Stomach smooth muscle (tissue), 2 donors: Measurements from ENCODE around the gene PITPNM3.

Source experiments
- H3K27ac ChIP-seq: one replicate; pipeline ENCODE4 v1.7.0; 2013; ENCODE audit warnings: mild to moderate bottlenecking, low read length, inconsistent platforms
- H3K27me3 ChIP-seq, 2 donors: one replicate each; pipeline ENCODE4 v1.7.0; 2013; ENCODE audit warnings: low read length in 2 of 2; ENCODE audit not compliant: insufficient read depth in 2 of 2, control insufficient read depth in 1 of 2
- H3K36me3 ChIP-seq, 2 donors: one replicate each; pipeline ENCODE4 v1.7.0; 2013; ENCODE audit warnings: low read length in 2 of 2; ENCODE audit not compliant: control insufficient read depth in 2 of 2, insufficient read depth in 2 of 2
- H3K4me1 ChIP-seq: one replicate; pipeline ENCODE4 v1.7.0; 2013; ENCODE audit warnings: low read length; ENCODE audit not compliant: control insufficient read depth, insufficient read depth
- H3K4me3 ChIP-seq, 2 donors: one replicate each; pipeline ENCODE4 v1.7.0; 2013; ENCODE audit warnings: low read length in 2 of 2
- H3K9ac ChIP-seq, 2 donors: one replicate each; pipeline ENCODE4 v1.7.0; 2013; ENCODE audit warnings: low read length in 2 of 2, mild to moderate bottlenecking in 1 of 2
- H3K9me3 ChIP-seq, 2 donors: one replicate each; pipeline ENCODE4 v1.7.0; 2013; ENCODE audit warnings: low read length in 2 of 2; ENCODE audit not compliant: control insufficient read depth in 2 of 2
- donor health status: healthy.
- donor health status: Pancreatic carcinoma.

Gene PITPNM3

DNA sequence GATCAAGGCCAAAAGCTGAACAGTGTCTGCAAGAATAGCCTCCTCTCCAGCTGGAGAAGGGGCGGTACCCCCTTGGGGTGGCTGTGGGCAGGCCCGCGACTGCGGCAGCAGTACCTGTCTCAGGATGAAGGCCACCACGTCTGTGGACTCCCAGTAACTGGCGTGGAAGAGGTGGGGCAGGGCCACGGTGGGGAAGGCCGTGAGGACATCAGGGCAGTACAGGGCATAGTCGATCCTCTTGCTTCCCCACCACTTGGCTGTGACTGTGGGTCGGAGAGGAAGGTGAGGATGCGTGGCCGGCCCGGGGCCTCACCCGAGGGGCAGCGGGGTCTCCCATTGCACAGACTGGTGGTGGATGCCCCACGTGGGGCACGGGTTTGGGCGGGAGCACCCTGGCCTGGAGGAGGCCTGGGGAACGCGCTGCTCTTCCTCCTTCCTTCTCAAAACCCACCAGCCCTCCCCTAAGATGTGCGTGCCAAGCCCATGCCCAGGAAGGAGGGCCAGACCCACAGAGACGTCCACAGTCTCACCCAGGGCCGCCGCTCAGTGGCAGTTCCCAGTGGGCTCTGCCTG is 86.1 kb downstream of the PITPNM3 start:
- H3K4me3 ChIP-seq: no peak overlapping the region
- H3K9ac ChIP-seq: no peak overlapping the region
- no peaks in the 10 kb centered on the region for H3K9me3 ChIP-seq
- peaks cover 26% of the 10 kb centered on the region for H3K4me1 ChIP-seq
- H3K36me3 ChIP-seq: peaks cover 17 to 39% of the 10 kb centered on the region in 2 donors
- H3K27me3 ChIP-seq: no peaks in the 10 kb centered on the region
- H3K27ac ChIP-seq: no peak overlapping the region

GRCh38 chr17:6468051-6468790 is 88.1 kb downstream of the PITPNM3 start:
- H3K27me3 ChIP-seq: no peaks in the 10 kb centered on the region

GRCh38 chr17:6467567-6467966 is 88.8 kb downstream of the PITPNM3 start:
- H3K9ac ChIP-seq: no peak overlapping the region
- H3K36me3 ChIP-seq: peaks cover 28 to 51% of the 10 kb centered on the region in 2 donors
- no peaks in the 10 kb centered on the region for H3K27me3 ChIP-seq
- H3K9me3 ChIP-seq: no peaks in the 10 kb centered on the region
- H3K27ac ChIP-seq: no peak overlapping the region
- H3K4me1 ChIP-seq: peaks cover 7% of the 10 kb centered on the region
- H3K4me3 ChIP-seq: no peak overlapping the region

More at GRCh38 chr17:6468051-6468790, 88.1 kb downstream of the PITPNM3 start:
- Histone ChIP-seq H3K9ac (no peak overlapping the region), H3K36me3 (peaks cover 22 to 48% of the 10 kb centered on the region in 2 donors), H3K4me1 (peaks cover 13% of the 10 kb centered on the region), H3K4me3 (no peak overlapping the region), H3K9me3 (no peaks in the 10 kb centered on the region), H3K27ac (no peak overlapping the region)

DNA sequence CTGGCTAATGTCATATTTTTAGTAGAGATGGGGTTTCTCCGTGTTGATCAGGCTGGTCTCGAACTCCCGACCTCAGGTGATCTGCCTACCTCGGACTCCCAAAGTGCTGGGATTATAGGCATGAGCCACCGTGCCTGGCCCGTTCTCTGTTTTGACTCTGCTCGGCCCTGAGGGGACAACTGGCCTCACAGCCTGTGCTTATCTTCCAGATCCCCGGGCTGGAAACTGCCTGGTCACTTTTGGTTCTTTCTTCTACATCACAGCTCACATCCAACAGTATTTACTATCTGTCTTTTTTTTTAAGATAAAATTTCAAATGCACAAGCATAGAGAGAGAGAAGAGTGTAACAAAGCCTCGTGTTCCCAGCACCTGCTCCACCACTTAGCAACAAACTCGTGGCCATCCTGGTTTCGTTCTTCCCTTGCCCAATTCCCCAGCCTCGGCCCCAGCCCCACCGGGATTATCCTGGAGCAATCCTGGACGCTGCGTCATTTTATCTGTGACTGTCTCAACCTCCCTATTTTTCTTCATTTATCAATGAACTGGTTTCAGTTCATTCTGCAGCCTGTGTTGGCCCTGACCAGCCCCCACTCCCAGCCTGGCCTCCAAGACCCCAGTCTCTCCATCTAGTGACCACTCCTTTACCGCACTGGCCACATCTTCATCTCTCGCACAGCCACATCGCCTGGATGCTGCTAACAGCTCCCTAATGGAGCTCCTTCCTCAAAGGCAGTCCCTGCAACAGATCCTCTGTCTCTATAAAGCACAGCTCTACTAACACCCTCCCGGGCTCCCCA is 91.0 kb downstream of the PITPNM3 start:
- Histone ChIP-seq H3K4me3 (no peak overlapping the region), H3K27ac (no peak overlapping the region), H3K36me3 (peaks cover 41 to 51% of the 10 kb centered on the region in 2 donors), H3K27me3 (no peaks in the 10 kb centered on the region), H3K9ac (no peak overlapping the region), H3K9me3 (no peaks in the 10 kb centered on the region), H3K4me1 (no peaks in the 10 kb centered on the region)

- no peak overlapping the region for H3K27ac ChIP-seq
- no peaks in the 10 kb centered on the region for H3K27me3 ChIP-seq
Measured at GRCh38 chr17:6464446-6465041, 91.8 kb downstream of the PITPNM3 start.

GRCh38 chr17:6463616-6464445 is 92.5 kb downstream of the PITPNM3 start:
- no peaks in the 10 kb centered on the region for H3K9me3 ChIP-seq
- no peak overlapping the region for H3K9ac ChIP-seq
- H3K27me3 ChIP-seq: no peaks in the 10 kb centered on the region
- H3K27ac ChIP-seq: no peak overlapping the region
- H3K36me3 ChIP-seq: peaks cover 44 to 45% of the 10 kb centered on the region in 2 donors
- no peaks in the 10 kb centered on the region for H3K4me1 ChIP-seq
- H3K4me3 ChIP-seq: no peak overlapping the region

More at GRCh38 chr17:6464446-6465041, 91.8 kb downstream of the PITPNM3 start:
- H3K9me3 ChIP-seq: no peaks in the 10 kb centered on the region
- peaks cover 45 to 47% of the 10 kb centered on the region in 2 donors for H3K36me3 ChIP-seq
- H3K4me1 ChIP-seq: no peaks in the 10 kb centered on the region
- no peak overlapping the region for H3K4me3 ChIP-seq
- H3K9ac ChIP-seq: no peak overlapping the region

DNA sequence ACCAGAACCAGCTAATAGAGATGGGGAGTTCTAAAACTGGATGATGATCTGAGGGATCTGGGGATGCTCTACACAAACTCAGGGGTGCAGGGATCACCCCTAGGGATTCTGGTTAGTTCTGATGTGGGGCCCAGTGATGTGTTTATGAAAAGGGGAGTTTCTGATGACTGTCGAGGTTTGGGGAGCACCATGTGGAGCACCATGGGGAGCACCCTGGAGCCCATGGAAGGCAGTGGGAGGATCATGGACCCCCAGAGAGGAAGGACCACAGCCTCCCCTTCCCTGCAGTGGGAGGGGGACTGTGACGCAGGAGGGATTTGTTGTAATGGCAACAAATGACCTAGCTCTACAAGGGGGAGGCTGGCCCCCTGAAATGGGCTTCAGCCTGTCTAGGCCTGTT is 93.7 kb downstream of the PITPNM3 start:
- no peak overlapping the region for H3K27ac ChIP-seq
- no peak overlapping the region for H3K4me3 ChIP-seq
- H3K9me3 ChIP-seq: no peaks in the 10 kb centered on the region
- no peaks in the 10 kb centered on the region for H3K4me1 ChIP-seq
- H3K9ac ChIP-seq: no peak overlapping the region
- H3K36me3 ChIP-seq: peaks cover 43 to 45% of the 10 kb centered on the region in 2 donors
- no peaks in the 10 kb centered on the region for H3K27me3 ChIP-seq

DNA sequence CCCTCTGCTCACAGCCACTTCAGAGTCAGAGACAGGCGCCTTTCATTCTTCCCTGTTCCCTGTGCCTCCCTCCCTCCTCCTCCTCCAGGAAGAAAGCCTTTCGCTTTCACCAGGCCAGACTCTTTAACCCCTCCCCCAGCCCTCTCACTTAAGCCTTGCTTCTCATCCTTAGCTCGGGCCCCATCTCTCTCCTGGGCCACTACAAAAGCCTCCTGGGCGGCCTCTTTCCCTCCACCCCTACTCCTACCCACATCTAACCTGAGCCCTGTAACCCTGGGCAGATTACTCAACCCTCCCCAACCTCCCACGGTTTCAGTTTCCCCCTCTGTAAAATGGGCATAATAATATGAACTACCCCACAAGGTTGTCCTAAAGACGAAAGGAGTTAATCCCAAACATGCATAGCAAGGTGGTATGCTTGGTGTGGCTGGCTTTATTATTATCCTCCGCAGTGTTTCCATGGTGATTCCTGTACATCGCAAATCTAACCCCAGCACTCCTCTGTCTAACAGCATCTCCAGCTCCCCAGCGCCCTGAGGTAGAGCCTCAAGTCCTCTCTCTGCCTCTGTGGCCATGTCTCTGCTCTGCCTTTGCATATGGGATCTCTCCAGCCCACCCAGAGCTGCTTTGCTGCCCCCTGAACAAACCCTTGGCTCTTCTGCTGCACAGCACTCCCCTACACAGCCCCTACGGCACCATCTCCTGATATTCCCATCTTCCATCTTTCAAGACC is 94.4 kb downstream of the PITPNM3 start:
- no peak overlapping the region for H3K27ac ChIP-seq
- H3K4me3 ChIP-seq: no peak overlapping the region
- H3K9ac ChIP-seq: no peak overlapping the region
- no peaks in the 10 kb centered on the region for H3K27me3 ChIP-seq
- H3K9me3 ChIP-seq: no peaks in the 10 kb centered on the region
- peaks cover 4% of the 10 kb centered on the region for H3K4me1 ChIP-seq
- H3K36me3 ChIP-seq: peaks cover 39 to 40% of the 10 kb centered on the region in 2 donors

- H3K9ac ChIP-seq: no peak overlapping the region
- no peaks in the 10 kb centered on the region for H3K27me3 ChIP-seq
- H3K4me3 ChIP-seq: no peak overlapping the region
- H3K9me3 ChIP-seq: no peaks in the 10 kb centered on the region
- H3K4me1 ChIP-seq: peaks cover 7% of the 10 kb centered on the region
- H3K27ac ChIP-seq: no peak overlapping the region
- peaks cover 37 to 40% of the 10 kb centered on the region in 2 donors for H3K36me3 ChIP-seq
Measured at GRCh38 chr17:6461246-6461645, 95.1 kb downstream of the PITPNM3 start.
